ENCODE results near the gene PREB. TPM values are rescaled to one million over a fixed set of nuclear protein-coding genes. Genes with fewer than 3 reads are reported as not detected.
A peak's percentile ranks its signal among the peaks of the same experiment; 100 is the strongest.

PREB gene
- total and polyA plus RNA-seq, 2 of the 13 experiments (the other 11 are each of a cell fraction or from before 2014, with no cell fraction given) = 112 to 192 TPM

DNA sequence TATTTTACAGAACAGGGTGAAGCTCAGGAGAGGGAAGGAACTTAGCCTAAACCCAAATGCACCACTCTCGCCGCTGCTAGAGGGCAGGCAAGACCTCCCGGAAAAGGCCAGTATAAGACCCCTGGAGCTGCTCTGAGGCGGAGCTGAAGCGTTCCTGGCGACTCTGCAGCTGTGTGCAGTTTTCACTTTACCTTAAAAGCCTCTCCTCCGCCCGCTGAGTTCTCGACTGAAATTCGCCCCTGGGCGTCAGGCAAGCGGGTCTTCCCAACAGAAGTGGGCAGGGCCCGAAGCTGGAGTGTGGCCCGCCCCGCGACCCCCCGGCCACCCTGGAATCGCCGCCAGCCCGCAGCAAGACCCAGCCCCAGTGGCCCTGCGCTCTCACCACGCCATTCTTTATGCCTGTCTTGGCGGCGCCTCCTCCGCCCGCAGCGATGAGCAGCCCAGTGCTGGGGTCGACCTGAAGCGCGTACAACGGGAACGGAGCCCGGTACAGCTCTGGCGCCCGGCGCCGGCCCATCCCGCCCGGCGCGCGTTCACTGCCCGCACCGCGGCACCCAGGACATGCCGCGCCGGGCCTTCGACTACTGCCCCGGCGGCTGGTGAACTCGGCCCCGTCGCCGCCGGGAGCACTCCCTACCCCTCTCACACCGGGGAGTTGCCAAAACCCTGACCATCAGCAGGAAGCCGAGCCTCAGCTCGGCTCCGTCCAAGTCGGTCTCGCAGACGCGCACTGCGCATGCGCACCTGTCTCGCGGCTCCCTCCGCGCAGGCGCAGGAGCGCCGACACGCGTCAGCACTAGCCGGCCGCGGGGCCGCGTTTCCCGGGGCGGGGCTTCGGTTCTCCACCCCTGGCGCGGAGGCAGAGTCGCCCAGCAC is at the start of gene PREB (continued):
- TF ChIP-seq, protein P1, sequence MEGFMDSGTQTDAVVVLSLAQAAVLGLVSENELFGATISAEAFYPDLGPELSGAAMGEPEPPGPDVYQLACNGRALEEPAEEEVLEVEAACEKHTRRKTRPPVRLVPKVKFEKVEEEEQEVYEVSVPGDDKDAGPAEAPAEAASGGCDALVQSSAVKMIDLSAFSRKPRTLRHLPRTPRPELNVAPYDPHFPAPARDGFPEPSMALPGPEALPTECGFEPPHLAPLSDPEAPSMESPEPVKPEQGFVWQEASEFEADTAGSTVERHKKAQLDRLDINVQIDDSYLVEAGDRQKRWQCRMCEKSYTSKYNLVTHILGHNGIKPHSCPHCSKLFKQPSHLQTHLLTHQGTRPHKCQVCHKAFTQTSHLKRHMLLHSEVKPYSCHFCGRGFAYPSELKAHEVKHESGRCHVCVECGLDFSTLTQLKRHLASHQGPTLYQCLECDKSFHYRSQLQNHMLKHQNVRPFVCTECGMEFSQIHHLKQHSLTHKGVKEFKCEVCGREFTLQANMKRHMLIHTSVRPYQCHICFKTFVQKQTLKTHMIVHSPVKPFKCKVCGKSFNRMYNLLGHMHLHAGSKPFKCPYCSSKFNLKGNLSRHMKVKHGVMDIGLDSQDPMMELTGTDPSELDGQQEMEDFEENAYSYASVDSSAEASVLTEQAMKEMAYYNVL (CRISPR knock-in tag; IDR thresholded peaks at IDR 0.05; ENCODE audit: borderline replicate concordance) = peak; percentile 52; the same call in 1 of the 2 replicates
- no peak for TF ChIP-seq HNRNPUL1 (IDR thresholded peaks at IDR 0.05; ENCODE audit: low read depth, low read length)
- TF ChIP-seq, protein P2, sequence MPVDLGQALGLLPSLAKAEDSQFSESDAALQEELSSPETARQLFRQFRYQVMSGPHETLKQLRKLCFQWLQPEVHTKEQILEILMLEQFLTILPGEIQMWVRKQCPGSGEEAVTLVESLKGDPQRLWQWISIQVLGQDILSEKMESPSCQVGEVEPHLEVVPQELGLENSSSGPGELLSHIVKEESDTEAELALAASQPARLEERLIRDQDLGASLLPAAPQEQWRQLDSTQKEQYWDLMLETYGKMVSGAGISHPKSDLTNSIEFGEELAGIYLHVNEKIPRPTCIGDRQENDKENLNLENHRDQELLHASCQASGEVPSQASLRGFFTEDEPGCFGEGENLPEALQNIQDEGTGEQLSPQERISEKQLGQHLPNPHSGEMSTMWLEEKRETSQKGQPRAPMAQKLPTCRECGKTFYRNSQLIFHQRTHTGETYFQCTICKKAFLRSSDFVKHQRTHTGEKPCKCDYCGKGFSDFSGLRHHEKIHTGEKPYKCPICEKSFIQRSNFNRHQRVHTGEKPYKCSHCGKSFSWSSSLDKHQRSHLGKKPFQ (CRISPR knock-in tag; IDR thresholded peaks at IDR 0.05; ENCODE audit: insufficient replicate concordance) = peak; percentile 33
- TF ChIP-seq AGO1 (IDR thresholded peaks at IDR 0.05; ENCODE audit: low read depth, low read length, poor library complexity, severe bottlenecking) = peak; percentile 38
- TF ChIP-seq ZNF749 (CRISPR knock-in tag; IDR thresholded peaks at IDR 0.05; ENCODE audit: borderline replicate concordance) = no peak
- TF ChIP-seq GFI1 (CRISPR knock-in tag; IDR thresholded peaks at IDR 0.05; ENCODE audit: borderline replicate concordance) = peak; percentile 76
- no peak for TF ChIP-seq ZFP1 (CRISPR knock-in tag; IDR thresholded peaks at IDR 0.05)
- TF ChIP-seq, protein P3, sequence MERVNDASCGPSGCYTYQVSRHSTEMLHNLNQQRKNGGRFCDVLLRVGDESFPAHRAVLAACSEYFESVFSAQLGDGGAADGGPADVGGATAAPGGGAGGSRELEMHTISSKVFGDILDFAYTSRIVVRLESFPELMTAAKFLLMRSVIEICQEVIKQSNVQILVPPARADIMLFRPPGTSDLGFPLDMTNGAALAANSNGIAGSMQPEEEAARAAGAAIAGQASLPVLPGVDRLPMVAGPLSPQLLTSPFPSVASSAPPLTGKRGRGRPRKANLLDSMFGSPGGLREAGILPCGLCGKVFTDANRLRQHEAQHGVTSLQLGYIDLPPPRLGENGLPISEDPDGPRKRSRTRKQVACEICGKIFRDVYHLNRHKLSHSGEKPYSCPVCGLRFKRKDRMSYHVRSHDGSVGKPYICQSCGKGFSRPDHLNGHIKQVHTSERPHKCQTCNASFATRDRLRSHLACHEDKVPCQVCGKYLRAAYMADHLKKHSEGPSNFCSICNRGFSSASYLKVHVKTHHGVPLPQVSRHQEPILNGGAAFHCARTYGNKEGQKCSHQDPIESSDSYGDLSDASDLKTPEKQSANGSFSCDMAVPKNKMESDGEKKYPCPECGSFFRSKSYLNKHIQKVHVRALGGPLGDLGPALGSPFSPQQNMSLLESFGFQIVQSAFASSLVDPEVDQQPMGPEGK (CRISPR knock-in tag; IDR thresholded peaks at IDR 0.05) = peak; percentile 50
- TF ChIP-seq, protein P4, sequence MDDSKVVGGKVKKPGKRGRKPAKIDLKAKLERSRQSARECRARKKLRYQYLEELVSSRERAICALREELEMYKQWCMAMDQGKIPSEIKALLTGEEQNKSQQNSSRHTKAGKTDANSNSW (CRISPR knock-in tag; IDR thresholded peaks at IDR 0.05; ENCODE audit: borderline replicate concordance) = no peak; the same call in 1 of the 2 replicates
- TF ChIP-seq PHF8 (CRISPR knock-in tag; IDR thresholded peaks at IDR 0.05) = peak; percentile 92
- no peak for TF ChIP-seq HNRNPK (IDR thresholded peaks at IDR 0.05; ENCODE audit: low read depth, low read length, poor library complexity, severe bottlenecking)
- TF ChIP-seq, protein P5, sequence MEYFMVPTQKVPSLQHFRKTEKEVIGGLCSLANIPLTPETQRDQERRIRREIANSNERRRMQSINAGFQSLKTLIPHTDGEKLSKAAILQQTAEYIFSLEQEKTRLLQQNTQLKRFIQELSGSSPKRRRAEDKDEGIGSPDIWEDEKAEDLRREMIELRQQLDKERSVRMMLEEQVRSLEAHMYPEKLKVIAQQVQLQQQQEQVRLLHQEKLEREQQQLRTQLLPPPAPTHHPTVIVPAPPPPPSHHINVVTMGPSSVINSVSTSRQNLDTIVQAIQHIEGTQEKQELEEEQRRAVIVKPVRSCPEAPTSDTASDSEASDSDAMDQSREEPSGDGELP (IDR thresholded peaks at IDR 0.05; ENCODE audit: borderline replicate concordance, low read depth) = no peak
- TF ChIP-seq ZNF101 (CRISPR knock-in tag; IDR thresholded peaks at IDR 0.05; ENCODE audit: borderline replicate concordance, low read depth) = no peak

Measured in HepG2 (cell line).